Stimulated activated CD4-positive, alpha-beta T cell treated with anti-CD3 and anti-CD28 coated beads, TNF-alpha, amount 100 ng/mL, for 4 hours (primary cell): ENCODE results near the gene ATG9B.

Experiments
- DNase-seq, 3 experiments: peaks; one replicate each; pipeline ENCODE4 v3.0.0-alpha.2; 2020; ENCODE audit warnings: low read depth in 3 of 3

ATG9B gene

DNA sequence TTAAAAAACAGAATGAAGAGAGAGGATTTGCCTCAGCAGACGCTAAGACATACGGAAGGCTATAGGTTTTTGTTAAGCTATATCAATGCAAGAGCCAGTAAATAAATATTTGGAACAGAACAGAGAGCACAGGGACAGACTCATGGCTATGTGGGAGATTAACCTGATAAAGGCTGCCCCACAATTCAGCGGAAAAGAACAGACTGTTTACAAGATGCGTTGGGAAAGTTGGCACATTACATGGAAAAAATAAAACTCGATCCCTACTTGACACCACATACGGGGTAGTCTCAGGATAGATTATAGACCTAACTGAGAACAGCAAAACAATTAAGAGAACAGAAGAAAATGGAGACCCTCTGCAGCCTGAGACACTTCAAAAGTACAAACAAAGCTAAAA lies 56.9 kb downstream of the ATG9B start:
- DNase-seq: no peak

DNA sequence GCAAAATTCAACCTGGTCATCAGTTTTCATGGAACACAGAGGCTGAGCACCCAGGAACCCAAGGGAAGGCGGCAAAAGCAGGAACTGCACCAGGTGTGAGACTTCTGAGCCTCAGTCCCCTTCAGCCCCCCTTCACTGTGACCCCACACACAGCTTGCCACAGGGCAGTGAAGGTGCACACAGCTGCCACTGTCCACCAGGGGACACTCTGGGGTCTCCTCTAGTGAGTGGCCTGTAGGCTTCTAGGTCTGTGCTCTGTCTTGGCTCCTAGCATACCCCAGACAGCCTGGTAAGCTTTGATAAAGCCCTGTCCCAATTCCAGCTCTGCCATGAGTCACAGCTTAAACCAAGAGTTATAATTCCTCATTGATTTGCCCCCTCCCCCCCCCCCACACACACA lies 58.3 kb downstream of the ATG9B start:
- DNase-seq: no peak

DNA sequence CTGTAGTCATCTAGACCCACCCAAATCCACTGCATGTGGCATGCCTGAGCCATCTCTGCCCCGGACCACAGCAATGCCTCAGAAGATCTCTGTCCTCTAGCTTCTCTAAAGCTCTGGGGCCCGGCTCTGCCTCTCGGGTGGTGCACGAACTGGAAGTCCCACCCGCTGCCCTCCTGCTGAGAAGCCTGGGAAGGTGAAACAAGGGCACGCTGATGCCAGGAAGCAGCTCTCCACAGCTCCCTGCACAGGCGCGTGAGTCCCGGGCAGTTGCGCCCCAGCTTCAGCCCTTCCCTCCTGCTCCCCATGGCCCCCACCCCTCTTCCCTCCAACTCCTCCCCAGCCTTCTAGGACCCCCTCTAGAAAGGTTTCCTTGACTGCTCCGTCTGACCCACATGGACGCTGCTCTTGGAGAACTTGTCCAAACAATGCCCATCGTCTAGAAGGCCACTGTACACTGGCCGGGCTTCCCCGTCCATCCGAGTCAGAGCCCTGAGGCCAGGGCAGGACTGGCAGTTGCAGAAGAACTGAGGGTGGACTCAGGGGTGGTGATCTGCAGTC lies 58.9 kb downstream of the ATG9B start:
- no peak for DNase-seq
